Choroid plexus epithelial cell (primary cell): ENCODE results near the gene LAGE3.

ENCODE experiments used
- DNase-seq: peaks from one replicate; pipeline ENCODE4 v3.0.0-alpha.2; 2010; ENCODE audit warnings: low read depth
- H3K4me3 ChIP-seq: 2 replicates; pipeline ENCODE4 v1.5.1; 2011; ENCODE audit warnings: low read depth, mild to moderate bottlenecking, control low read depth, low read length, moderate library complexity
- TF ChIP-seq, protein P1 (sequence below): conservative IDR thresholded peaks from 2 replicates; pipeline ENCODE4 v1.5.1; 2011; ENCODE audit warnings: low read depth, mild to moderate bottlenecking, control low read depth, inconsistent platforms, low read length, moderate library complexity

LAGE3 gene

DNA sequence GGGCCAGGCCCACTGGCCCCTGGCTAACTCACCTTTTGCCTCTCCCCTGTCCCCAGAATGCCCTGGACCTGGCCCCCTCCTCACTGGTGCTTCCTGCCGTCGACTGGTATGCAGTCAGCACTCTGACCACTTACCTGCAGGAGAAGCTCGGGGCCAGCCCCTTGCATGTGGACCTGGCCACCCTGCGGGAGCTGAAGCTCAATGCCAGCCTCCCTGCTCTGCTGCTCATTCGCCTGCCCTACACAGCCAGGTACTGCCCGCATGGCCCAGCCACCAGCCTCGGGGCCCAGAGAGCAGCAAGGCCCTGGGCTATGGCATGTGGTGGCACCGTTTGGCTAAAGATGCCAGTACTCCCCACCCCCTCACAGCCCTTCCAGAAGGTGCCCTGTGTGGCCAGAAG is 46.9 kb downstream of the LAGE3 start:
- no peak for DNase-seq
- TF ChIP-seq, protein P1, sequence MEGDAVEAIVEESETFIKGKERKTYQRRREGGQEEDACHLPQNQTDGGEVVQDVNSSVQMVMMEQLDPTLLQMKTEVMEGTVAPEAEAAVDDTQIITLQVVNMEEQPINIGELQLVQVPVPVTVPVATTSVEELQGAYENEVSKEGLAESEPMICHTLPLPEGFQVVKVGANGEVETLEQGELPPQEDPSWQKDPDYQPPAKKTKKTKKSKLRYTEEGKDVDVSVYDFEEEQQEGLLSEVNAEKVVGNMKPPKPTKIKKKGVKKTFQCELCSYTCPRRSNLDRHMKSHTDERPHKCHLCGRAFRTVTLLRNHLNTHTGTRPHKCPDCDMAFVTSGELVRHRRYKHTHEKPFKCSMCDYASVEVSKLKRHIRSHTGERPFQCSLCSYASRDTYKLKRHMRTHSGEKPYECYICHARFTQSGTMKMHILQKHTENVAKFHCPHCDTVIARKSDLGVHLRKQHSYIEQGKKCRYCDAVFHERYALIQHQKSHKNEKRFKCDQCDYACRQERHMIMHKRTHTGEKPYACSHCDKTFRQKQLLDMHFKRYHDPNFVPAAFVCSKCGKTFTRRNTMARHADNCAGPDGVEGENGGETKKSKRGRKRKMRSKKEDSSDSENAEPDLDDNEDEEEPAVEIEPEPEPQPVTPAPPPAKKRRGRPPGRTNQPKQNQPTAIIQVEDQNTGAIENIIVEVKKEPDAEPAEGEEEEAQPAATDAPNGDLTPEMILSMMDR, result no peak
- no peak overlapping the region for H3K4me3 ChIP-seq

DNA sequence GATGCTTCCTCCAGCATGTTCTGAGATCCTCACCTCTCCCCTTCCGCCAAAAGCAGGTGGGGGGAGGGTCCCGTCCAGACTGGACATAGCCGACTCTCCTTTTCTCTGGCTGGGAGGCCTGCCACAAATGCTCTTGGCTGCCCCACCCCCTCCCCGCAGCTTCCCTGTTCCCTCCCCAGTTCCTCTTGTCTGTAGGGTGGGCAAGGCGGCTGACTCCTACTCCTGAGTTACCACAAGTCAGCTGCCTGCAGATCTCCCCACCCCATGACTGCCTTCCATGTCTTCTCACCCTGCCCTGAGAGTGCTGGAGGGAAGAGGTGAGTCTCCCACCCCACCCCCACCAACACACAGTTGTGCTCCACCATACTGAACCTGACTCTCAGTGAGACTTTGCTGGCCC is 47.7 kb downstream of the LAGE3 start:
- no peak overlapping the region for H3K4me3 ChIP-seq
- TF ChIP-seq, protein P1, result no peak
- no peak for DNase-seq

DNA sequence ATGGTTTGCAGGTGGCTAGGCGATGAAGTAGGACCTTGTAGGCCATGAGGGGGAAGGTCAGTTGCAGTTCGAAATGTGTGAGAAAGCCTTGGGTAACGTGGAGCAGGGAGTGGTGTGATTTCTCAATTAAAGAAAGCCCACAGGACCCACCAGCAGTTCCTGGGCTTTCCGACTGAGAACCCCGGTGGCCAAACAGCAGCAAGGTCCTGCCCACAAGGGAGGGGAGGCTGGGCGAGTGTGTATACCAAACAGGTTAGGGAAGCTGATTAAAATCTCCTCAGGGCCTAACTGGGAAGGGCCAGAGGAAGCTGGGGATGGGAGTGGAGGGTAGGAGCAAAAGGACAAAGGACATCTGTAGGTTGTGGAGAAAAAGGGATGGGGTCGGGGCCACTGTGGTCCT is 48.2 kb downstream of the LAGE3 start:
- DNase-seq, result no peak
- no peak overlapping the region for H3K4me3 ChIP-seq
- TF ChIP-seq, protein P1, result no peak

DNA sequence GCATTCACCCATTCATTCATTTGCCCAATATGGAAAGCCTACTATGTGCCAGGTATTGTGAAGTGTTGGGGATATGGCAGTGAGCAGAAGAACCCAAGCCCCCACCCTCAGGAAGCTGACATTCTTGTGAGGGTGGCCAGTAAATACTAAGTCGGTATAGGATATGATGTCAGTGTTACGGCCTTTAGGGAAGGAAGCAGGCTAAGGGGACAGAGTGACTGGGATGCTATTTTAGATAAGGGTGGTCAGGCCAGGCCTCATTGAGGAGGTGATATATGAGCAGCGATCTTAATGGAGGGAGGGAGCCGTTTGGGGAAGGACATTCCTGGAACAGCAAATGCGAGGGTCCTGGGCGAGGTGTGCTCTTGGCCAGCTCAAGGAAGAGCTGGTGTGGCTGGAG is 48.6 kb downstream of the LAGE3 start:
- TF ChIP-seq, protein P1, result no peak
- no peak overlapping the region for H3K4me3 ChIP-seq
- DNase-seq, result no peak

DNA sequence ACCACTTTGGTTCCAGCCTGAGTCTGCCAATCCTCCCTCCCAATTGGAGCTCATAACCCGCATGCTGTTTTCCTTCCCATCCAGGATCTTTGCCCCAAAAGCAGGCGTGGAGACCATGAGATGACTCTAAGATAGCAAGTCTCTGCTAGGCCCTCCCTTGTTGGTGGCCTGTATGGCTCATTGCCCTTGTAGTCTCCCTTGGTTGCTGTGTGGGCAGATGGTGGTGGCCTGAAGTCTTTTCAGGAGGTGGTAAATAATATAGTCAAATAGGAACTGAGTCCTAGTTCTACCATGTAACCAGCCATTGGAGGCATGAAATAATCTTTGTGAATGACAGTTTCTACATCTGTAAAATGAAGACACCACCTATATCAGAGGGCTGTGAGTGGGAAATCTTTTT is 49.4 kb downstream of the LAGE3 start:
- DNase-seq, result no peak
- H3K4me3 ChIP-seq, result peak overlapping the region; percentile 71
- TF ChIP-seq, protein P1, result no peak

DNA sequence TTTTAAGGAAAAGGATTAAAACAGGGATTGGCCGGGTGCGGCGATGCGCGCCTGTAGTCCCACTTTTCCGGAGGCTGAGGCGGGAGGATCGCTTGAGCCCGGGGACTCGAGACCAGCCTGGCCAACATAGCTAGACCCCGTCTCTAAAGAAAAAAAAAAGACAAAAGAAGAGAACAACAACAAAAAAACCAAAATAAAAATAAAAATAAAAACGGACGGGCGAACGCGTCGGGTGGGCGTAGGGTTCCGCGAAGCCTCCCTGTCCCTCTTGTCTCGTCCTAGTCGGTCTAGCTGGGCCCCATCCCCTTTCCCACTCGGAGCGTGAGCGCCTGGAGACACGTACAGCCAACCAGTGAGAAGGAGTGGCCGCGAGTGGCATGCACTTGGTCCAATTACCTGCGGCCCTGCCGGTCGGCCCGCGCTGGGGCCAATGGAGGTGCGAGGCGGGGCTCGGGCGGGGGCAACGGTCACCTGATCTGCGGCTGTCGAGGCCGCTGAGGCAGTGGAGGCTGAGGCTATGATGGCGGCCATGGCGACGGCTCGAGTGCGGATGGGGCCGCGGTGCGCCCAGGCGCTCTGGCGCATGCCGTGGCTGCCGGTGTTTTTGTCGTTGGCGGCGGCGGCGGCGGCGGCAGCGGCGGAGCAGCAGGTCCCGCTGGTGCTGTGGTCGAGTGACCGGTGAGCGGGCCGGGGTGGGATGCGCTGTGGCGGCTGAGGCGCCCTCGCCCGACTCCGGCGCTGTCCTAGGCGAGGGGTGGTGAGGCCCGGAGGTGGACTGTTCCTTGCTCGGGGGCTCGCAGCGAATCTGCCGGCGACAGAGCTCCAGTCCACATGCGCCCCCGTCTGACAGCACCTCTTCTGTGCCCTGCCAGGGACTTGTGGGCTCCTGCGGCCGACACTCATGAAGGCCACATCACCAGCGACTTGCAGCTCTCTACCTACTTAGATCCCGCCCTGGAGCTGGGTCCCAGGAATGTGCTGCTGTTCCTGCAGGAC is 50.6 kb downstream of the LAGE3 start, which contains the start of gene ATP6AP1:
ATP6AP1 (plus strand) TSS at position 502 of the 996 bp plus-strand sequence; CDS start at position 518, 16 bp downstream.
- TF ChIP-seq, protein P1, result no peak
- peak within 1 kb of the TSS; percentile 71 for H3K4me3 ChIP-seq
- DNase-seq, result peak; percentile 96
